ENCODE data around the gene IFNK.

DNA sequence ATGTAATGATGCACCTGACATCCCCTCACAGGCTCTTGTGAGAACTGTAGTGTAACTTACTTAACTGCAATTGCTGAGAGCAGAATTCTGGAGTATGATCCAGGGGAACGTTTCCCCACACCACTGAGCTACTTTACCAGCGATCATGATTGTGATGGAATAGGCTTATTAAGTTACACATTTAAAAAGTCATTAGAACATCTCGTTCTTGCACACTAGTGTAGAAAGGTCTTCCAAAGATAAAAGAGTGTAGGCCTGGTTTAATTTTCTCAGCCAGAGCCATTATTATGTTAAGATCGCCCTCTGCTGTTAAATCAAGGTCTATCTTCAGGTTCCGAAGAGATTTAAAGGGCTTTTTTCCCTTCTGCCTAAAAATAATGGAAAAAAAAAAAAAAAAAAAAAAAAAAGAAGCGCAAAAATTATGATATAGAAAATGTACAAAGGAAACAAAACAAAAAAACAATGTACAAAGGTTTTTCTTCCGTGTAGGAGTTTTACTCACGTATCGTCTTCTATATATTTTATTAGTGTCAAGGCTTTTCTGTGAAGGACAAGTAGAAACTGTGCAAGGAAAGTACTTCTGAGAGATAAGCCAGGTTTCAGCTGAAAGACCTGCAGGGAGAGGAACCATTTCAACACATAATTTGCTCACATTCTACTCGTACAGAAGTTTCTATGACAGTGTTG lies 24.1 kb downstream of the IFNK start:
- TF ChIP-seq, protein P1, sequence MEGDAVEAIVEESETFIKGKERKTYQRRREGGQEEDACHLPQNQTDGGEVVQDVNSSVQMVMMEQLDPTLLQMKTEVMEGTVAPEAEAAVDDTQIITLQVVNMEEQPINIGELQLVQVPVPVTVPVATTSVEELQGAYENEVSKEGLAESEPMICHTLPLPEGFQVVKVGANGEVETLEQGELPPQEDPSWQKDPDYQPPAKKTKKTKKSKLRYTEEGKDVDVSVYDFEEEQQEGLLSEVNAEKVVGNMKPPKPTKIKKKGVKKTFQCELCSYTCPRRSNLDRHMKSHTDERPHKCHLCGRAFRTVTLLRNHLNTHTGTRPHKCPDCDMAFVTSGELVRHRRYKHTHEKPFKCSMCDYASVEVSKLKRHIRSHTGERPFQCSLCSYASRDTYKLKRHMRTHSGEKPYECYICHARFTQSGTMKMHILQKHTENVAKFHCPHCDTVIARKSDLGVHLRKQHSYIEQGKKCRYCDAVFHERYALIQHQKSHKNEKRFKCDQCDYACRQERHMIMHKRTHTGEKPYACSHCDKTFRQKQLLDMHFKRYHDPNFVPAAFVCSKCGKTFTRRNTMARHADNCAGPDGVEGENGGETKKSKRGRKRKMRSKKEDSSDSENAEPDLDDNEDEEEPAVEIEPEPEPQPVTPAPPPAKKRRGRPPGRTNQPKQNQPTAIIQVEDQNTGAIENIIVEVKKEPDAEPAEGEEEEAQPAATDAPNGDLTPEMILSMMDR (IDR thresholded peaks at IDR 0.05 in 8 of 11, conservative IDR thresholded peaks at IDR 0.05 in 3 of 11): peak in 9 of 11 experiments; percentile 9 to 67 (median 51)
- TF ChIP-seq POLR2AphosphoS5 (IDR thresholded peaks at IDR 0.05) (no peak), POLR2A (IDR thresholded peaks at IDR 0.05) (no peak)

All from spleen (tissue), 7 donors.